Stimulated activated CD4-positive, alpha-beta T cell treated with anti-CD3 and anti-CD28 coated beads, Interleukin-1b, Interleukin-23, amount 100 ng/mL, for 4 hours (primary cell): ENCODE results near the gene MFNG.
"Not testable (repeated sequence)": the region's sequence is repeated elsewhere in the genome, so short reads cannot be mapped to it uniquely, and the experiment has no call there.

ENCODE experiments used
- DNase-seq, 2 donors: peaks; one replicate each; pipeline ENCODE4 v3.0.0-alpha.2; 2020; ENCODE audit warnings: low read depth in 2 of 2

MFNG gene

GRCh38 chr22:37486224-37486845, at the start of gene MFNG:
TSS of gene MFNG (minus strand) at chr22:37486384. CDS start at chr22:37486177, 207 bp downstream.
- peak; percentile 60 to 67 for DNase-seq

GRCh38 chr22:37535159-37535558, 49.0 kb upstream of the MFNG start:
- DNase-seq, result no peak

- DNase-seq, result no peak
These were observed 48.3 kb upstream of the MFNG start for GRCh38 chr22:37534445-37534844.

GRCh38 chr22:37533995-37534394, 47.8 kb upstream of the MFNG start:
- no peak for DNase-seq

GRCh38 chr22:37529652-37530345, 43.6 kb upstream of the MFNG start:
- no peak for DNase-seq

- not testable (repeated sequence) for DNase-seq
These were observed 41.8 kb upstream of the MFNG start for GRCh38 chr22:37527952-37528351.

- DNase-seq, result not testable (repeated sequence)
These were observed 41.0 kb upstream of the MFNG start for GRCh38 chr22:37527081-37527752.

- DNase-seq, result no peak
These were observed 40.2 kb upstream of the MFNG start for GRCh38 chr22:37526376-37526775.

GRCh38 chr22:37525746-37526350, 39.7 kb upstream of the MFNG start:
- DNase-seq, result no peak

GRCh38 chr22:37525073-37525745, 39.0 kb upstream of the MFNG start:
- no peak for DNase-seq

GRCh38 chr22:37522482-37522881, 36.3 kb upstream of the MFNG start:
- DNase-seq, result no peak

- no peak for DNase-seq
These were observed 35.1 kb upstream of the MFNG start for GRCh38 chr22:37521236-37521739.

- DNase-seq, result no peak
These were observed 34.6 kb upstream of the MFNG start for GRCh38 chr22:37520776-37521191.

- no peak for DNase-seq
These were observed 33.3 kb upstream of the MFNG start, which contains the start of gene CARD10 for GRCh38 chr22:37519268-37520195. TSS of gene CARD10 (minus strand) at chr22:37519415. CDS start at chr22:37519200, 215 bp downstream.

GRCh38 chr22:37518509-37519267, 32.5 kb upstream of the MFNG start:
- DNase-seq, result no peak

- no peak for DNase-seq
These were observed 31.8 kb upstream of the MFNG start for GRCh38 chr22:37517826-37518450.

- no peak for DNase-seq
These were observed 30.3 kb upstream of the MFNG start for GRCh38 chr22:37516456-37516855.

- no peak for DNase-seq
These were observed 29.7 kb upstream of the MFNG start for GRCh38 chr22:37515901-37516300.

- DNase-seq, result no peak
These were observed 28.4 kb upstream of the MFNG start for GRCh38 chr22:37514526-37515051.
